DOHH2 (cell line): ENCODE measurements around the gene DDX49.

ENCODE experiments used
- H3F3A ChIP-seq: fragments of 200-600 bp; sonication (generic), shearing (Covaris generic); 2 replicates; pipeline ENCODE4 v1.6.0; 2016; ENCODE audit warnings: antibody characterized with exemption, mild to moderate bottlenecking; ENCODE audit not compliant: control insufficient read depth, insufficient read depth
- H3K27ac ChIP-seq: fragments of 200-600 bp; sonication (generic); 2 replicates; pipeline ENCODE4 v1.5.1; 2014; ENCODE audit warnings: low read depth, mild to moderate bottlenecking, low read length, moderate library complexity
- H3K27me3 ChIP-seq: fragments of 200-600 bp; sonication (generic); 2 replicates; pipeline ENCODE4 v1.6.1; 2014; ENCODE audit warnings: mild to moderate bottlenecking, low read length, mixed read lengths; ENCODE audit not compliant: control insufficient read depth
- H3K36me3 ChIP-seq: fragments of 200-600 bp; sonication (generic); 2 replicates; pipeline ENCODE4 v1.6.1; 2014; ENCODE audit warnings: mild to moderate bottlenecking, low read length, moderate library complexity, mixed read lengths; ENCODE audit not compliant: control insufficient read depth
- H3K4me1 ChIP-seq: fragments of 200-600 bp; sonication (generic); 2 replicates; pipeline ENCODE4 v1.6.1; 2014; ENCODE audit warnings: mild to moderate bottlenecking, low read length, mixed read lengths; ENCODE audit not compliant: control insufficient read depth
- H3K4me2 ChIP-seq: fragments of 200-600 bp; sonication (generic); 2 replicates; pipeline ENCODE4 v1.6.0; 2014; ENCODE audit warnings: mild to moderate bottlenecking, low read length, moderate library complexity
- H3K4me3 ChIP-seq: fragments of 200-600 bp; sonication (generic); 2 replicates; pipeline ENCODE4 v1.5.1; 2014; ENCODE audit warnings: mild to moderate bottlenecking, low read length, mixed read lengths
- H3K79me2 ChIP-seq: fragments of 200-600 bp; sonication (generic); 2 replicates; pipeline ENCODE4 v1.6.1; 2014; ENCODE audit warnings: mild to moderate bottlenecking, low read length, mixed read lengths; ENCODE audit not compliant: control insufficient read depth
- H3K9me2 ChIP-seq: fragments of 200-600 bp; sonication (generic); replicated peaks from 2 replicates; pipeline ENCODE4 v1.6.1; 2014; ENCODE audit warnings: mild to moderate bottlenecking, low read length, mixed read lengths; ENCODE audit not compliant: control insufficient read depth
- H3K9me3 ChIP-seq: fragments of 200-600 bp; sonication (generic); 2 replicates; pipeline ENCODE4 v1.6.1; 2014; ENCODE audit warnings: antibody characterized with exemption, low read length, mixed read lengths; ENCODE audit not compliant: control insufficient read depth, insufficient read depth
- H4K20me1 ChIP-seq: fragments of 200-600 bp; sonication (generic); 2 replicates; pipeline ENCODE4 v1.6.0; 2014; ENCODE audit warnings: low read depth, mild to moderate bottlenecking, antibody characterized with exemption, low read length, moderate library complexity; ENCODE audit not compliant: control insufficient read depth, insufficient read depth
- EZH2phosphoT487 ChIP-seq: fragments of 200-600 bp; sonication (generic); IDR thresholded peaks from 2 replicates; pipeline ENCODE4 v1.6.1; 2017; ENCODE audit warnings: borderline replicate concordance, mild to moderate bottlenecking, antibody characterized with exemption, low read length, moderate library complexity, mixed read lengths
- TF ChIP-seq, protein P1 (sequence below): fragments of 200-600 bp; sonication (generic); IDR thresholded peaks from one replicate; pipeline ENCODE4 v1.5.1; 2014; ENCODE audit warnings: antibody characterized with exemption, mild to moderate bottlenecking, low read depth, low read length; ENCODE audit not compliant: poor library complexity, severe bottlenecking

DDX49 gene

DNA sequence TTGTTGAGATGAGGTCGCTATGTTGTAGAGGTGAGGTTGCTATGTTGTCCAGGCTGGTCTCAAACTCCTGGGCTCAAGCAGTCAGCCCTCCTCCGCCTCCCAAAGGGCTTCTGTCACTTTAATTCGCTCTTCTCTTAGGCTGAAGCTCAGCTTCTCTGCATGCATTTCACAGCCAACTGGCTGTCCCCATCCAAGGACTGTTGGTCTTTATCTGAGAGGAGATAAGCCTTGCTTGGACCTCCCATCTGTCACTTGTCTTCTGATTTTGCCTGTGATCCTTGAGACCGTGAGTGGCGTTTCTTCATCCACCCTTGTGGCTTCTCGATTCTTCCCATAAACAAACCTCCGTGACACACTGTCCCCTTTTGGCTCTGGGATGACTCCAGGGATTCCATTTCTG is 48.0 kb upstream of the DDX49 start:
- Histone ChIP-seq H3K36me3 (peaks cover 27% of the 10 kb centered on the region), H3F3A (peaks cover 3% of the 10 kb centered on the region), H3K27ac (no peak overlapping the region), H3K27me3 (no peaks in the 10 kb centered on the region), H3K4me1 (no peaks in the 10 kb centered on the region), H3K4me2 (no peak overlapping the region), H3K9me3 (no peaks in the 10 kb centered on the region), H4K20me1 (peaks cover 15% of the 10 kb centered on the region; the same call in 1 of the 2 replicates), H3K9me2 (no peaks in the 10 kb centered on the region), H3K79me2 (peaks cover 14% of the 10 kb centered on the region), H3K4me3 (no peak overlapping the region)
- TF ChIP-seq, protein P1, sequence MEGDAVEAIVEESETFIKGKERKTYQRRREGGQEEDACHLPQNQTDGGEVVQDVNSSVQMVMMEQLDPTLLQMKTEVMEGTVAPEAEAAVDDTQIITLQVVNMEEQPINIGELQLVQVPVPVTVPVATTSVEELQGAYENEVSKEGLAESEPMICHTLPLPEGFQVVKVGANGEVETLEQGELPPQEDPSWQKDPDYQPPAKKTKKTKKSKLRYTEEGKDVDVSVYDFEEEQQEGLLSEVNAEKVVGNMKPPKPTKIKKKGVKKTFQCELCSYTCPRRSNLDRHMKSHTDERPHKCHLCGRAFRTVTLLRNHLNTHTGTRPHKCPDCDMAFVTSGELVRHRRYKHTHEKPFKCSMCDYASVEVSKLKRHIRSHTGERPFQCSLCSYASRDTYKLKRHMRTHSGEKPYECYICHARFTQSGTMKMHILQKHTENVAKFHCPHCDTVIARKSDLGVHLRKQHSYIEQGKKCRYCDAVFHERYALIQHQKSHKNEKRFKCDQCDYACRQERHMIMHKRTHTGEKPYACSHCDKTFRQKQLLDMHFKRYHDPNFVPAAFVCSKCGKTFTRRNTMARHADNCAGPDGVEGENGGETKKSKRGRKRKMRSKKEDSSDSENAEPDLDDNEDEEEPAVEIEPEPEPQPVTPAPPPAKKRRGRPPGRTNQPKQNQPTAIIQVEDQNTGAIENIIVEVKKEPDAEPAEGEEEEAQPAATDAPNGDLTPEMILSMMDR = no peak
- no peak for TF ChIP-seq EZH2phosphoT487

DNA sequence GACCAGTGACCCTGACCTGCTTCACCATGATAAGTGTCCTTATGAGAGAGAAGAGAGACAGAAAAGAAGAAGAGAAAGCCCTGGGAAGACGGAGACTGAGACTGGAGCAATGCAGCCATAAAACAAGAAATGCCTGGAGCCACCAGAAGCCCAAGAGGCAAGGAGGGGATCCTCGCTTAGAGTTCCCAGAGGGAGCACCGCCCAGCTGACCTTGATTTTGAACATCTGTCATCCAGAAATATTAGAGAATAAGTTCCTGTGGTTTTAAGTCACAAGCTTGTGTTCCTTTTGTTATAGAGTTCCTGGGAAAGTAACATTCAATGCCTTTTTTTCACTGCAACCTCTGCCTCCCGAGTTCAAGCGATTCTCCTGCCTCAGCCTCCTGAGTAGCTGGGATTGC is 43.8 kb upstream of the DDX49 start:
- TF ChIP-seq, protein P1 = no peak
- no peak for TF ChIP-seq EZH2phosphoT487
- Histone ChIP-seq H3K4me1 (peaks cover 8% of the 10 kb centered on the region; the same call in 1 of the 2 replicates), H3K9me2 (no peaks in the 10 kb centered on the region), H3K4me2 (no peak overlapping the region), H3K9me3 (no peaks in the 10 kb centered on the region), H3K27ac (no peak overlapping the region), H3K79me2 (no peaks in the 10 kb centered on the region), H3F3A (peaks cover 3% of the 10 kb centered on the region), H4K20me1 (0 out of 2 replicates have a peak, but pooled peaks cover 3% of the 10 kb centered on the region), H3K4me3 (no peak overlapping the region), H3K36me3 (peaks cover 7% of the 10 kb centered on the region; the same call in 1 of the 2 replicates), H3K27me3 (no peaks in the 10 kb centered on the region)

DNA sequence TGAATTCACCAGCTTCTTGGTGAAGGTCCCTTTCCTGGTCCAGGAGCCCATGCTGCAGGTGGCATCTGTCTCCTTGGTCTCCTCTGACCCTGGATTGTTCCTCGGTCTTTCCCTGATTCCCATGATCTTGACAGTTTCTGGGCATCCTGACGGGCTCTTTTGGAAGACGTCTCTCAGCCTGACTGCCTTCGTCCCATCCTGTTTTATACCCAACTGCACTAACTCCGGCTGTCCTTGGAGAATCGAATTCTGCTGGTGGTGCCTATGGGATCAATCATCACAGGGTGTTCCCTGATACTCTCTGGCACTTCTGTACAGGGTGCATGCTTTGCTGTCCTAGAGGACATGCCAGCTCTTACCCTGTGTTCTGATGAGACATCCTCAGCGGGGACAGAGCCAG is 42.6 kb upstream of the DDX49 start:
- no peak overlapping the region for H3K27ac ChIP-seq
- no peak overlapping the region for H3K4me2 ChIP-seq
- no peaks in the 10 kb centered on the region for H3K27me3 ChIP-seq
- 0 out of 2 replicates have a peak, but pooled peaks cover 3% of the 10 kb centered on the region for H4K20me1 ChIP-seq
- H3K9me3 ChIP-seq = no peaks in the 10 kb centered on the region
- peaks cover 3% of the 10 kb centered on the region for H3F3A ChIP-seq
- no peaks in the 10 kb centered on the region for H3K79me2 ChIP-seq
- no peak overlapping the region for H3K4me3 ChIP-seq
- H3K9me2 ChIP-seq = no peaks in the 10 kb centered on the region
- peaks cover 3% of the 10 kb centered on the region; the same call in 1 of the 2 replicates for H3K36me3 ChIP-seq
- H3K4me1 ChIP-seq = peaks cover 8% of the 10 kb centered on the region; the same call in 1 of the 2 replicates
- TF ChIP-seq EZH2phosphoT487 = no peak
- TF ChIP-seq, protein P1 = no peak
